ENCODE results near the gene CLTC. TPM values are rescaled to one million over a fixed set of nuclear protein-coding genes. Genes with fewer than 3 reads are reported as not detected.

The CLTC gene
- polyA plus RNA-seq, 1 donor = 183 TPM

Other genes starting within 250 kb of the CLTC start
- 31.5 TPM for gene DHX40, start 54.3 kb upstream of the CLTC start, polyA plus RNA-seq
- gene PTRH2, start 87.5 kb downstream of the CLTC start, polyA plus RNA-seq = 26.3 TPM
- 224 TPM for gene VMP1, start 87.8 kb downstream of the CLTC start, polyA plus RNA-seq

Data from large intestine (tissue), 1 donor.